IMR-90 (cell line): ENCODE data around the gene NOX3.

Experiments used
- BHLHE40 ChIP-seq: fragments of 150-350 bp; IDR thresholded peaks from 2 replicates; pipeline ENCODE4 v1.6.1; 2016; ENCODE audit warnings: mild to moderate bottlenecking, low read depth, low read length
- MAZ ChIP-seq: IDR thresholded peaks from 2 replicates; pipeline ENCODE4 v1.6.1; 2012; ENCODE audit warnings: low read depth, mild to moderate bottlenecking, low read length, improper control_type of control experiment, moderate library complexity, borderline replicate concordance
- POLR2A ChIP-seq: IDR thresholded peaks from 2 replicates; pipeline ENCODE4 v1.6.1; 2012; ENCODE audit warnings: mild to moderate bottlenecking, low read depth, low read length
- RAD21 ChIP-seq: IDR thresholded peaks from 2 replicates; pipeline ENCODE4 v1.6.1; 2012; ENCODE audit warnings: low read length, improper control_type of control experiment
- TF ChIP-seq, protein P1 (sequence below): conservative IDR thresholded peaks from 2 replicates; pipeline ENCODE4 v1.5.1; 2012; ENCODE audit warnings: mild to moderate bottlenecking, low read depth, low read length, improper control_type of control experiment

DNA sequence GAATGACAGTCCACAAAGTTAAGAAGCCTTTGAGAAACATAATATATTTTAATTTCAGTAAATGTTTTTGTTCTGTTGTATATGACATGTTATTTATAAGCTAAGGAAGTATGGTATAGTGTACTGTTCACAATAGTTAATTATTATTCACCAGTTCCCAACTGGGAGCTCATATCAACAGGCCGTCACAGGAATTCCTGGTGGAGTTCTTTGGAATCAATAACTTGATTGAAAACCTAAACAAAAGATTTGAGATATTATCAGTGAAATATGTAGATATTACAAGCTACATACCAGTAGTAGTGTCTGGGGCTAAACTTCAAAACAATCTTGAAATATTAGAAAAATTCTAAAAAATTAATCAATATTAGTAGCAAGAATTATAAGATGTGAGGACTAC is 60.3 kb downstream of the NOX3 start:
- TF ChIP-seq BHLHE40 (no peak), MAZ (no peak), POLR2A (no peak), RAD21 (no peak)
- TF ChIP-seq, protein P1, sequence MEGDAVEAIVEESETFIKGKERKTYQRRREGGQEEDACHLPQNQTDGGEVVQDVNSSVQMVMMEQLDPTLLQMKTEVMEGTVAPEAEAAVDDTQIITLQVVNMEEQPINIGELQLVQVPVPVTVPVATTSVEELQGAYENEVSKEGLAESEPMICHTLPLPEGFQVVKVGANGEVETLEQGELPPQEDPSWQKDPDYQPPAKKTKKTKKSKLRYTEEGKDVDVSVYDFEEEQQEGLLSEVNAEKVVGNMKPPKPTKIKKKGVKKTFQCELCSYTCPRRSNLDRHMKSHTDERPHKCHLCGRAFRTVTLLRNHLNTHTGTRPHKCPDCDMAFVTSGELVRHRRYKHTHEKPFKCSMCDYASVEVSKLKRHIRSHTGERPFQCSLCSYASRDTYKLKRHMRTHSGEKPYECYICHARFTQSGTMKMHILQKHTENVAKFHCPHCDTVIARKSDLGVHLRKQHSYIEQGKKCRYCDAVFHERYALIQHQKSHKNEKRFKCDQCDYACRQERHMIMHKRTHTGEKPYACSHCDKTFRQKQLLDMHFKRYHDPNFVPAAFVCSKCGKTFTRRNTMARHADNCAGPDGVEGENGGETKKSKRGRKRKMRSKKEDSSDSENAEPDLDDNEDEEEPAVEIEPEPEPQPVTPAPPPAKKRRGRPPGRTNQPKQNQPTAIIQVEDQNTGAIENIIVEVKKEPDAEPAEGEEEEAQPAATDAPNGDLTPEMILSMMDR, result no peak
